ENCODE data around the gene STAT3.
A peak's percentile ranks its signal among the peaks of the same experiment; 100 is the strongest.
"Not testable (repeated sequence)": the region's sequence is repeated elsewhere in the genome, so short reads cannot be mapped to it uniquely, and the experiment has no call there.

STAT3 gene

DNA sequence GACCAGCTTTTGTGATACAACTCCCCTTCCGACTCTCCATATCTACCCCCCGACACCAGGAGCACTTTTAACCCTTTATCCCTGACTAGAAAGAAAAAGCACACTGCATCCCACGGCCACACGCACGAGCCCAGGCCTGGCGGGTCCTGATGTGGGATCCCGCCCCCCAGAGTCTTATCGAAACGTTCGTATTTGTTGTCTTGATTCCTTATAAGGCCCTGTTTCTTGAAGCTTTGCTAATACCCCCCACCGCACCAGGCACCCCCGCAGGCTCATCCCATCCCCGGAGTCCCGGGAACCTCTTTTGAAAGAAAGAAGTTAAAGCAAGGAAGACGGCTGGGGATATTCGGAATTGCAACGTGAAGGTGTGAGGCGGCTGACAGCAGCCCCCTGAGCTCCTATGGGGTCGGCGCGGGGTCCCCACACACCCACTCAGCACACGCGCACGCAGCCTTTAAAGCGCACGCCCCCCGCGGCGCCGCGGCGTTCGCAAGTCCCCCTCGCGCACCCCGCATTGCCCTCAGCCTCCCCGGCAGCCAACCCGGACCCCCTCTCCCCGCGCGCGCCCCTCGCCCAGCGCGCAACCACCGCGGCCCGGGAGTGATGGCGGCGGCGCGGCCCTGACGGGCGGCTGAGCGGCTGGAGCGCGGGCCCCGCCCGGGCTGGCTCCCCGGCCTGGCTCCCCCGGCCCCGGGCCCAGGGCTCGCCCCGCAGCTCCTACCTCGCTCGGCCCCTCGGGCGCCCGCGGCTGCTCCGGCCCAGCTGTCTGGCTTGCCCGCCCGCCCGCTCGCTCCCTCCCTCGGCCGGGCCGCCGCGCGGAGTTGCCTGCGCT lies 112.5 kb downstream of the STAT3 start:
- DNase-seq, result no peak

DNA sequence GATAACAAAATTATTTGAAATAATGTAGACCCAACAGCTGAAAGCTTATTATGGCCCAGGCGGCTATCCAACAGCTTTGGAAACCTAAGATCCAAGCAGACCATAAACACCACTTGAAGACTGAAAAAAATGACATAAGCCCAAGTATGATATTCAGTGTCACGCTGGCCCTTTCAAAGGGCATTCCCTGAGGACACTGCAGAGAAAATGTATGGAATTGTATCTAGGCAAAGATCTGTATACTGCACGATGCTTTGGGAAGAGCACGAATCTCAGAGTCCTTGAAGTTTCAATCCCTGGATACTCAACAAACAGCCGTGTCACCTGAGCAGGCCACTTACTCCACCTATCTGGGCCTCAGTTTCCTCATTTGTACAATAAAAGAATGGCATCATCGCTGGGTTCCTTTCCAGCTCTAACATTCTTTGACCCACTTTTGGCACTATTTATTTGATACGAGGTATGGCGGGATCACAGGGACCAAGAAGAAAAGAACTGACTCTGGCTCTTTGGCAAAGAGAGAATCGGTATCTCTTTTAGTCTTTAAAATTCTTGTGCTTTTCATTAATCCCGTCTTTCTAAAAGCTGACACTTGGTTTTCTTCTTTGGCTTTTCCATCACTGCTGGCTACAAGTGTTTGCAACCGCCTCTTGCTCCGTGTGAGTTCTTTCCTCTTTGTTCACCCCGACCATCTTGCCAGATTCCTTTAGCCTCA lies 113.3 kb downstream of the STAT3 start:
- no peak for DNase-seq

DNA sequence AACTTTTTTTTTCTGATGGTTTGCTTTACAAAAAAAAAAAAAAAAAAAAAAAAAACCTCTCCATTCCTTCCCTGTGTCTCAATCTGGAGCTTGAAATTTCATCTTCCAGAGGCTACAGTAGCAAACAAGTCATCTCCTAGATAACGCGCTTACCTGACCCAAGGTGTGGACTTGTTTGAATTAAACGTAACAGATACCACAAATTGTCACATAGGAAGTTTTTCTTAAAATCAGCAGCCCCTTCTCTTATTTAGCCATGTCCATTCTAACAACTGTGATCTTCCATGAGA lies 114.0 kb downstream of the STAT3 start:
- no peak for DNase-seq

DNA sequence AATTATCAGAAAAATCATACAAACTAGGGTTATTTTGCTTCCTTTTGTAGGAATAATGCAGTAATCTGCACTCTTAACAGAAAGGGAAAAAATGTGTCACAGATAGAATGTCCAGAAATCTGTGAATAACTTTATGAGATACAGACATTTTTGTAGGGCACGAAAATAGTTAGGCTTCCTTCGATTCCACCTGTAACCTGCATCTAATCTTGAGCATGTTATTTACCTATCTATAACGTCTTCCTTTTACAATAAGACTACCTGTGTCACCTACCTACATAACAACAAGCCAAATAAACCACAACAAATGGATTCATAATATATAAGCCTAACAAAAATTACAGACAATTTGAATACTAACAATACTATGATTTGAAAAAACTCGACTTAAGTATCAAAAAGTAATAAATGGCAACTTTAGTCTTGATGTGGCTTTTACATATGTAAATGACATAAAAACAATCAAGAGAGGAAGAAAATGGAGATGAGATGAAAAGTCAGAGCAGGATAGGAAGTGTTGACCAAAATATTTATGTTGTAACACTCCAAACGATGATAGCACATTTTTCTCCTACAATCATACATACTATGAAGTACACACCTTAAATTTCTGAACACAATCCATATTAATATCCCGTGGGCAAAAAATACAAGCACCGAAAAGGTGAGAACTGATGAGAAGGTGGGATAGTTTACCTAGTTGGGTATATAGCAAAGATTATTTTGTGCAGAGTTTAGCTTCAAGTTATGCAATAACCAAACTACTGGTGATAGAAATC lies 114.6 kb downstream of the STAT3 start:
- peak; percentile 42 for DNase-seq

DNA sequence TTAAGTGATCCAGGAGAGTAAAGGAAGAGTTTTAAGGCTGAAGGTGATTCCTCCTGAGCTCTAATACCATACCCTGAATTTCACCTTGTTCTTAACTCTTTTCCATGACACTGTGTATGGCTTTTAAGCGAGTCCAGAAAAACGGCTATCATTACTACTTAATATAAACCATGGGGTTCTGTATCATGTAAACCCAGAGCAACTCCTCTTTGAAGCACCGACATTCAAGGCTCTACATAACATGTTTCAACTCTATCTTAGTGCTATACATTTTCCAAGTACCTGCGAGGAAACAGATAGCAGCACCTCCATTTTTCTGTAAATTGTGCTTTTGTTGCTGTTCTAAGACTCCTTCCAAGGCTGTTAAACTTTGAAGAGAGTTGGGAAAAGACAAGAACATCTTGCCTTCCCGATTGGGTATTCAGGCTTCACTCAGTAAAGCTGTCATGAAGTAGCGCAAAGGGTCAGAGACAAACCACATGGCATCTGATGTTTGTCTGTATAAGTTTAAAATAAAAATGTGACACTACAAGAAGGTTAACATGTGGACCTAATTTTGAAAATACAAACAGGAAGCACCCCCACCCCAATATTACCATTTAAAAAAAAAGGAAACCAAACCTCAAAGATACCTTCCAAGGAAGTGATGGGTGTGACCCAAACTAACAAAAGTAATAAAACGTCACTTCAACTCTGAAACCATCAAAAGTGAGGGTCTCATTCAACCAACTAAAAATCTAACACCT lies 115.9 kb downstream of the STAT3 start:
- DNase-seq, result peak; percentile 66

GRCh38 chr17:42271779-42272035 lies 116.5 kb downstream of the STAT3 start:
- DNase-seq, result no peak

DNA sequence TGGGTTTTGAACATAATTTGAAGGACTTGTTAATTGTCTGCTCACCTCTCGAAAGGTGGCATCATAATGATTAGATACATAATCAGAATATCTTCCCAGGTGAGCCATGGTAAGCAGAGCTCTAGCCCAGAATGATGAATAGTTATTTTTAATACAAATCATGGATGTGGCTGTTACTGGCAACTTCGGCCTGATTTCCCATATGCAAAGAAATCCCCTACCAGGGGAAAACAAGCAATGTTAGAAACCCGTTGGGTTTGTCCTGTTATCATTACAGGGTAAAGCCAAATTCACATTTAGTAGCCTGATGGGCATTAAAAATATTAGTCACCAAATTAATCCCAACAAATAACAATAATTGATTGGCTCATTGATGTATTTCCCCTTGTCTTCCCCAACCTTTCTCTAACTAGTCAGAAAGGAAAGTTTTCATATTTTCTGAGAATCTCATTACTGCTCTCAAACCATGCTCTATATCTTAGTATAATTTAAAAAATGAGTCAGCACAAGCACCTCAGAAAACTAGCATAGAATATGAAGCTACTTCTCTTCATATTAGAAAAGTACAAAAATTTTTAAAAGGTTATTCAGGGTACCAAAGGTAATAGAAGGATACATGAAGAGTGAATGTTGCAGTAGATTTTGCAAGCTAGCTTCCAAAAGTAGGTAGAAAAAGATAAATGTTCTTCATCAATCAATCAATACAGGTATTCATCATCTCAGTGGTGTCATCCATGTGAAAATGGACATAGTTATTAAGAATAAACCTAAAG lies 117.0 kb downstream of the STAT3 start:
- DNase-seq, result no peak

DNA sequence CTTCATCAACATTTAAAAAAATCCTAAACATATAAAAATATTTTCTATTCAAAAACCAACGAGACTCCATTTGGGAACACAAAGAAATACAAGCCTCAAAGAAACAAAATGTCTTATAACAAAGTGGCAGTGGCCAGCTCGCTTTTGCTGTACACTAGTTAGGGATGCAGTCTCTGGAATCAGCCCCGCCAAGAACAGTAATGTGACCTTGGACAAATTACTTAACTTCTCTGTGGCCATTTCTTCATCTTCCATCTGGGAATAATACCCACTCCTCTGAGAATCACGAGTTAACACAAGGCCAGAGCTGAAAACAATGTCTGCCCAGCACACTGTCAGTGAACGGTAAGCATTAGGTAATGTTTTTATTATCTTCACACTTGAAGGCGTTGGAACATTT lies 117.6 kb downstream of the STAT3 start:
- DNase-seq, result no peak

- DNase-seq, result no peak
Measured at GRCh38 chr17:42270170-42270535, 118.1 kb downstream of the STAT3 start.

- DNase-seq, result no peak
Measured at GRCh38 chr17:42268236-42268635, 120.0 kb downstream of the STAT3 start.

- peak; percentile 81 for DNase-seq
Measured at GRCh38 chr17:42266918-42267766, 121.1 kb downstream of the STAT3 start.

GRCh38 chr17:42266462-42266861 lies 121.8 kb downstream of the STAT3 start:
- no peak for DNase-seq

- DNase-seq, result not testable (repeated sequence)
Measured at GRCh38 chr17:42264366-42264765, 123.9 kb downstream of the STAT3 start.

Measured in central memory CD4-positive, alpha-beta T cell (primary cell).